GM18520 (cell line): Measurements from ENCODE around the gene EARS2.
"Not testable (repeated sequence)": the region's sequence is repeated elsewhere in the genome, so short reads cannot be mapped to it uniquely, and the experiment has no call there.

Experiments used
- ATAC-seq: cut with Tn5 transposase; IDR thresholded peaks from one replicate; pipeline ENCODE4 v1.9.1; 2021; ENCODE audit not compliant: unreplicated experiment

The EARS2 gene

GRCh38 chr16:23485257-23485614 is 71.9 kb downstream of the EARS2 start:
- ATAC-seq: no peak

GRCh38 chr16:23484510-23485256 is 72.5 kb downstream of the EARS2 start:
- ATAC-seq: no peak

- not testable (repeated sequence) for ATAC-seq
Observed at GRCh38 chr16:23483492-23483891, 73.7 kb downstream of the EARS2 start.

GRCh38 chr16:23482778-23483177 is 74.4 kb downstream of the EARS2 start:
- ATAC-seq: peak; percentile 83

- ATAC-seq: no peak
Observed at GRCh38 chr16:23480257-23480656, 76.9 kb downstream of the EARS2 start.

- ATAC-seq: no peak
Observed at GRCh38 chr16:23479138-23479537, 78.0 kb downstream of the EARS2 start.

GRCh38 chr16:23478566-23478965 is 78.6 kb downstream of the EARS2 start:
- no peak for ATAC-seq

GRCh38 chr16:23476289-23476688 is 80.9 kb downstream of the EARS2 start:
- ATAC-seq: no peak
